ENCODE data around the gene KCNN3.
A peak's percentile ranks its signal among the peaks of the same experiment; 100 is the strongest.

Gene KCNN3

GRCh38 chr1:154764773-154765172, 105.3 kb downstream of the KCNN3 start:
- no peak overlapping the region for H3K4me3 ChIP-seq (ENCODE audit: low read depth, low read length)
- DNase-seq (ENCODE audit: low read depth) = no peak
- TF ChIP-seq, protein P1, sequence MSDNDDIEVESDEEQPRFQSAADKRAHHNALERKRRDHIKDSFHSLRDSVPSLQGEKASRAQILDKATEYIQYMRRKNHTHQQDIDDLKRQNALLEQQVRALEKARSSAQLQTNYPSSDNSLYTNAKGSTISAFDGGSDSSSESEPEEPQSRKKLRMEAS (IDR thresholded peaks at IDR 0.05; ENCODE audit: low read depth, low read length) = no peak
- TF ChIP-seq POLR2A (IDR thresholded peaks at IDR 0.05; ENCODE audit: extremely low read depth, insufficient read length) (no peak), MYC (IDR thresholded peaks at IDR 0.05; ENCODE audit: low read depth, low read length) (no peak), CTCF (IDR thresholded peaks at IDR 0.05; ENCODE audit: low read depth, low read length) (no peak)

DNA sequence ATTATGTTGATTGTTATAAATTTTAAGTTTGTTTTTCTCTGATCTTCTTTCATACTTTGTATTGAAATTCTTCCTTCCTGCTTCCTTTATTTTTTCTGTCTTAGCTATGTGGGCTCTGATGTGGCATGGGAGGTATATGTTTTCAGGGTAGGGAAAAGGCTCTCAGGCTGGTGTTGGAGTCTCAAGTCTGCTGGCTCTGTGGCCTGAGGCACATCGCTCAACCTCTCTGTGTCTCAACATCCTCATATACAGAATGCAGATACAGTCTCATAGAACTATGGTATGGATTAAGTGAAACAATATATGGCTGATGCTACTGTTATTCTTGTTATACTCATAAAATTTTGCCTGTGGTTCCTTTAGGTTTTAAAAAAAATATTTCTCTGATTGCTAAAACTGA, 105.9 kb downstream of the KCNN3 start:
- H3K4me3 ChIP-seq (ENCODE audit: low read depth, low read length) = no peak overlapping the region
- no peak for TF ChIP-seq CTCF (IDR thresholded peaks at IDR 0.05; ENCODE audit: low read depth, low read length)
- no peak for TF ChIP-seq POLR2A (IDR thresholded peaks at IDR 0.05; ENCODE audit: extremely low read depth, insufficient read length)
- TF ChIP-seq MYC (IDR thresholded peaks at IDR 0.05; ENCODE audit: low read depth, low read length) = no peak
- TF ChIP-seq, protein P1 (IDR thresholded peaks at IDR 0.05; ENCODE audit: low read depth, low read length) = no peak
- DNase-seq (ENCODE audit: low read depth) = no peak

GRCh38 chr1:154760469-154760933, 109.6 kb downstream of the KCNN3 start:
- peak; percentile 25 for DNase-seq (ENCODE audit: low read depth)
- H3K4me3 ChIP-seq (ENCODE audit: low read depth, low read length) = no peak overlapping the region
- TF ChIP-seq CTCF (IDR thresholded peaks at IDR 0.05; ENCODE audit: low read depth, low read length) (peak; percentile 52), POLR2A (IDR thresholded peaks at IDR 0.05; ENCODE audit: extremely low read depth, insufficient read length) (no peak)

DNA sequence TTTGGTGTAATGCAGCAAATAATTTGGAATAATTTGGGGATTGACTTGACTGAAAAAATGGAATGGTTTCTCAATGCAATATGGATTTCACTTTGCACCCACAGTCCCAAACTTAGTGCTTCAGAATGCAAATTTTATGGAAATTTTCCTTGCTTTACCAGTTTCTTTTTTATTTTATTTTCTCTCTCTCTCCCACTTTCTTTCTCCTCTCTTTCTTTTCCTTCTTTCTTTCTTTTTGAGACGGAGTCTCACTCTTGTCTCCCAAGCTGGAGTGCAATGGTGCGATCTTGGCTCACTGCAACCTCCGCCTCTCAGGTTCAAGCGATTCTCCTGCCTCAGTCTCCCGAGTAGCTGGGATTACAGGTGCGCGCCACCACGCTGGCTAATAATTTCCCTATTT, 110.3 kb downstream of the KCNN3 start:
- no peak for TF ChIP-seq POLR2A (IDR thresholded peaks at IDR 0.05; ENCODE audit: extremely low read depth, insufficient read length)
- no peak for TF ChIP-seq MYC (IDR thresholded peaks at IDR 0.05; ENCODE audit: low read depth, low read length)
- DNase-seq (ENCODE audit: low read depth) = no peak
- no peak overlapping the region for H3K4me3 ChIP-seq (ENCODE audit: low read depth, low read length)

- TF ChIP-seq POLR2A (IDR thresholded peaks at IDR 0.05; ENCODE audit: extremely low read depth, insufficient read length) (no peak), CTCF (IDR thresholded peaks at IDR 0.05; ENCODE audit: low read depth, low read length) (no peak)
- no peak for DNase-seq (ENCODE audit: low read depth)
- no peak overlapping the region for H3K4me3 ChIP-seq (ENCODE audit: low read depth, low read length)
These were observed 110.9 kb downstream of the KCNN3 start for GRCh38 chr1:154759196-154759595.

- H3K4me3 ChIP-seq (ENCODE audit: low read depth, low read length) = no peak overlapping the region
- no peak for DNase-seq (ENCODE audit: low read depth)
- TF ChIP-seq POLR2A (IDR thresholded peaks at IDR 0.05; ENCODE audit: extremely low read depth, insufficient read length) (no peak), CTCF (IDR thresholded peaks at IDR 0.05; ENCODE audit: low read depth, low read length) (no peak), MYC (IDR thresholded peaks at IDR 0.05; ENCODE audit: low read depth, low read length) (no peak)
- TF ChIP-seq, protein P1 (IDR thresholded peaks at IDR 0.05; ENCODE audit: low read depth, low read length) = no peak
These were observed 111.7 kb downstream of the KCNN3 start for GRCh38 chr1:154758346-154758745.
